HCT116 (cell line): ENCODE data around the gene S100A7. TPM values are rescaled to one million over a fixed set of nuclear protein-coding genes. Genes with fewer than 3 reads are reported as not detected.

Experiments
- ATAC-seq: fragments of 200-7000 bp; cut with Tn5 transposase; 2 replicates; pipeline ENCODE4 v1.9.1; 2020; ENCODE audit warnings: mild to moderate bottlenecking, moderate library complexity
- BruUV-seq: library from RNA; stranded (reverse); fragments of 400-500 nt; replicated peaks from 2 replicates; lab custom pipeline; 2021; lab: Mats Ljungman, UMichigan
- CTCF ChIA-PET: fragments of 300-600 bp; sonication (Branson Sonifier 250); formaldehyde crosslinking; loops from one replicate; lab custom pipeline; 2021; ENCODE audit warnings: antibody characterized with exemption; lab: Charles Lee
- POLR2A ChIA-PET: fragments of 300-600, 350-600 bp; sonication (Branson Sonifier 250); formaldehyde crosslinking; loops from one replicate; lab custom pipeline; 2021; ENCODE audit warnings: antibody characterized with exemption; lab: Charles Lee
- RAD21 ChIA-PET, 2 experiments: fragments of 300-600 bp; sonication (Branson Sonifier 250); formaldehyde crosslinking; loops; one replicate each; lab custom pipeline; 2023; ENCODE audit warnings: low total read pairs in 2 of 2; ENCODE audit not compliant: uncharacterized antibody in 2 of 2, unreplicated experiment in 2 of 2, low non-redundant PET in 1 of 2; lab: Charles Lee
- DNase-seq: peaks from one replicate; pipeline ENCODE4 v3.0.0-alpha.2; 2010; ENCODE audit warnings: low read depth, low spot score
- H2AFZ ChIP-seq: fragments of 200-600 bp; shearing (Covaris generic), sonication (generic); 2 replicates; pipeline ENCODE4 v1.6.1; 2017; ENCODE audit warnings: low read depth, mixed run types, mixed read lengths, antibody characterized with exemption, low read length; ENCODE audit not compliant: poor library complexity, severe bottlenecking
- H3K27ac ChIP-seq: 2 replicates; pipeline ENCODE4 v1.5.1; 2012; ENCODE audit warnings: low read depth, low read length
- H3K27me3 ChIP-seq: fragments of 200-600 bp; sonication (generic); 2 replicates; pipeline ENCODE4 v1.6.1; 2016; ENCODE audit warnings: mixed run types, low read length, mixed read lengths; ENCODE audit not compliant: insufficient read depth
- H3K36me3 ChIP-seq, 2 experiments: fragments of 200-500 bp in 1 of 2; fragments of 200-600 bp in 1 of 2; sonication (Bioruptor generic) in 1 of 2; sonication (generic) in 1 of 2; 2 replicates each; pipeline versions ENCODE4 v1.5.1 to v1.6.1; 2014 to 2016; ENCODE audit warnings: low read length in 2 of 2, inconsistent platforms in 1 of 2, mixed read lengths in 1 of 2, mixed run types in 1 of 2; ENCODE audit not compliant: insufficient read depth in 2 of 2, control insufficient read depth in 1 of 2
- H3K4me1 ChIP-seq, 2 experiments: fragments of 200-600 bp in 1 of 2; sonication (generic) in 1 of 2; 2 replicates each; pipeline versions ENCODE4 v1.5.1 to v1.6.1; 2012 to 2017; ENCODE audit warnings: low read length in 2 of 2, inconsistent platforms in 1 of 2, mild to moderate bottlenecking in 1 of 2, mixed read lengths in 1 of 2, mixed run types in 1 of 2, moderate library complexity in 1 of 2; ENCODE audit not compliant: insufficient read depth in 2 of 2, control insufficient read depth in 1 of 2
- H3K4me2 ChIP-seq: fragments of 200-600 bp; sonication (generic); 2 replicates; pipeline ENCODE4 v1.6.1; 2017; ENCODE audit warnings: mixed run types, low read length, mixed read lengths
- H3K4me3 ChIP-seq, 2 experiments: fragments of 200-600 bp in 1 of 2; sonication (generic) in 1 of 2; replicated peaks in 1 of 2; 2 replicates each; pipeline ENCODE4 v1.5.1; 2011 to 2016; ENCODE audit warnings: low read length in 2 of 2, control low read depth in 1 of 2, low read depth in 1 of 2, mild to moderate bottlenecking in 1 of 2, mixed read lengths in 1 of 2, mixed run types in 1 of 2
- H3K79me2 ChIP-seq: fragments of 200-600 bp; sonication (generic); 2 replicates; pipeline ENCODE4 v1.6.1; 2017; ENCODE audit warnings: mild to moderate bottlenecking, mixed run types, low read length, moderate library complexity, mixed read lengths; ENCODE audit not compliant: insufficient read depth
- H3K9ac ChIP-seq: fragments of 200-600 bp; sonication (generic); 2 replicates; pipeline ENCODE4 v1.6.1; 2016; ENCODE audit warnings: low read length, mixed read lengths
- H3K9me2 ChIP-seq: fragments of 200-600 bp; sonication (generic), shearing (Covaris generic); 2 replicates; pipeline ENCODE4 v1.6.1; 2017; ENCODE audit warnings: mixed run types, mild to moderate bottlenecking, moderate library complexity; ENCODE audit not compliant: insufficient read depth
- H3K9me3 ChIP-seq, 2 experiments: fragments of 200-500 bp in 1 of 2; fragments of 200-600 bp in 1 of 2; sonication (Bioruptor generic) in 1 of 2; sonication (generic) in 1 of 2; 2 replicates each; pipeline ENCODE4 v1.6.1; 2014 to 2017; ENCODE audit warnings: low read length in 2 of 2, mixed read lengths in 2 of 2, inconsistent platforms in 1 of 2, low read depth in 1 of 2, mild to moderate bottlenecking in 1 of 2, mixed run types in 1 of 2, moderate library complexity in 1 of 2; ENCODE audit not compliant: control insufficient read depth in 1 of 2, insufficient read depth in 1 of 2
- H4K20me1 ChIP-seq: fragments of 200-600 bp; sonication (generic), shearing (Covaris generic); 2 replicates; pipeline ENCODE4 v1.6.1; 2017; ENCODE audit warnings: mixed run types, mild to moderate bottlenecking, moderate library complexity; ENCODE audit not compliant: insufficient read depth
- EGR1 ChIP-seq: IDR thresholded peaks from 2 replicates; pipeline ENCODE4 v1.6.1; 2012; ENCODE audit warnings: low read depth
- FOSL1 ChIP-seq: IDR thresholded peaks from 2 replicates; pipeline ENCODE4 v1.6.1; 2012; ENCODE audit warnings: low read depth
- JUND ChIP-seq: IDR thresholded peaks from 2 replicates; pipeline ENCODE4 v1.6.1; 2012
- RAD21 ChIP-seq: IDR thresholded peaks from 2 replicates; pipeline ENCODE4 v1.6.1; 2012; ENCODE audit warnings: low read depth, mild to moderate bottlenecking
- REST ChIP-seq: IDR thresholded peaks from 2 replicates; pipeline ENCODE4 v1.6.1; 2012; ENCODE audit warnings: low read depth
- intact Hi-C: fragments of 100-400 bp; cut with micrococcal nuclease; formaldehyde crosslinking; loops from 2 replicates; pipeline ENCODE4 v1.10.0; 2022
- total RNA-seq: library from RNA; stranded (reverse); gene quantifications from one replicate; pipeline ENCODE4 v1.2.1, GENCODE V29; 2021; ENCODE audit not compliant: unreplicated experiment

The S100A7 gene
- total RNA-seq, 1 experiment from 2014 or later: not detected

GRCh38 chr1:153422450-153423068, 37.9 kb downstream of the S100A7 start:
- ATAC-seq: peak; percentile 74

More at GRCh38 chr1:153422450-153423068, 37.9 kb downstream of the S100A7 start:
- H3K4me3 ChIP-seq: no peak overlapping the region
- H3K9me2 ChIP-seq: no peaks in the 10 kb centered on the region
- ChIA-PET CTCF (no interaction called here), POLR2A (no interaction called here), RAD21 (no interaction called here)
- peaks cover 77% of the 10 kb centered on the region for H3K27me3 ChIP-seq
- peak; percentile 99 for TF ChIP-seq REST
- TF ChIP-seq RAD21: no peak
- 0 out of 2 replicates have a peak, but pooled peaks have one; percentile 14 for TF ChIP-seq JUND
- TF ChIP-seq FOSL1: no peak
- TF ChIP-seq EGR1: no peak
- no peaks in the 10 kb centered on the region for H3K36me3 ChIP-seq
- H2AFZ ChIP-seq: no peak overlapping the region
- H3K4me2 ChIP-seq: no peak overlapping the region
- H4K20me1 ChIP-seq: no peaks in the 10 kb centered on the region
- no peaks in the 10 kb centered on the region for H3K9me3 ChIP-seq
- H3K27ac ChIP-seq: no peak overlapping the region
- DNase-seq: peak; percentile 28
- no peak overlapping the region for H3K9ac ChIP-seq
- no peaks in the 10 kb centered on the region for H3K79me2 ChIP-seq
- intact Hi-C loops: loop anchor here (2.0 kb wide), 1 partner anchor 28 kb away; no protein-coding TSS in a partner anchor
- no peaks in the 10 kb centered on the region for H3K4me1 ChIP-seq
- BruUV-seq: no TSS peak
